HCT116 (cell line): ENCODE data around the gene TMEM178A. TPM values are rescaled to one million over a fixed set of nuclear protein-coding genes. Genes with fewer than 3 reads are reported as not detected.

Source experiments
- ATAC-seq: fragments of 200-7000 bp; cut with Tn5 transposase; 2 replicates; pipeline ENCODE4 v1.9.1; 2020; ENCODE audit warnings: mild to moderate bottlenecking, moderate library complexity
- BruUV-seq: library from RNA; stranded (reverse); fragments of 400-500 nt; replicated peaks from 2 replicates; lab custom pipeline; 2021; lab: Mats Ljungman, UMichigan
- CTCF ChIA-PET: fragments of 300-600 bp; sonication (Branson Sonifier 250); formaldehyde crosslinking; loops from one replicate; lab custom pipeline; 2021; ENCODE audit warnings: antibody characterized with exemption; lab: Charles Lee
- POLR2A ChIA-PET: fragments of 300-600, 350-600 bp; sonication (Branson Sonifier 250); formaldehyde crosslinking; loops from one replicate; lab custom pipeline; 2021; ENCODE audit warnings: antibody characterized with exemption; lab: Charles Lee
- RAD21 ChIA-PET, 2 experiments: fragments of 300-600 bp; sonication (Branson Sonifier 250); formaldehyde crosslinking; loops; one replicate each; lab custom pipeline; 2023; ENCODE audit warnings: low total read pairs in 2 of 2; ENCODE audit not compliant: uncharacterized antibody in 2 of 2, unreplicated experiment in 2 of 2, low non-redundant PET in 1 of 2; lab: Charles Lee
- DNase-seq: peaks from one replicate; pipeline ENCODE4 v3.0.0-alpha.2; 2010; ENCODE audit warnings: low read depth, low spot score
- H2AFZ ChIP-seq: fragments of 200-600 bp; shearing (Covaris generic), sonication (generic); 2 replicates; pipeline ENCODE4 v1.6.1; 2017; ENCODE audit warnings: low read depth, mixed run types, mixed read lengths, antibody characterized with exemption, low read length; ENCODE audit not compliant: poor library complexity, severe bottlenecking
- H3K27ac ChIP-seq: 2 replicates; pipeline ENCODE4 v1.5.1; 2012; ENCODE audit warnings: low read depth, low read length
- H3K27me3 ChIP-seq: fragments of 200-600 bp; sonication (generic); 2 replicates; pipeline ENCODE4 v1.6.1; 2016; ENCODE audit warnings: mixed run types, low read length, mixed read lengths; ENCODE audit not compliant: insufficient read depth
- H3K36me3 ChIP-seq, 2 experiments: fragments of 200-500 bp in 1 of 2; fragments of 200-600 bp in 1 of 2; sonication (Bioruptor generic) in 1 of 2; sonication (generic) in 1 of 2; 2 replicates each; pipeline versions ENCODE4 v1.5.1 to v1.6.1; 2014 to 2016; ENCODE audit warnings: low read length in 2 of 2, inconsistent platforms in 1 of 2, mixed read lengths in 1 of 2, mixed run types in 1 of 2; ENCODE audit not compliant: insufficient read depth in 2 of 2, control insufficient read depth in 1 of 2
- H3K4me1 ChIP-seq, 2 experiments: fragments of 200-600 bp in 1 of 2; sonication (generic) in 1 of 2; 2 replicates each; pipeline versions ENCODE4 v1.5.1 to v1.6.1; 2012 to 2017; ENCODE audit warnings: low read length in 2 of 2, inconsistent platforms in 1 of 2, mild to moderate bottlenecking in 1 of 2, mixed read lengths in 1 of 2, mixed run types in 1 of 2, moderate library complexity in 1 of 2; ENCODE audit not compliant: insufficient read depth in 2 of 2, control insufficient read depth in 1 of 2
- H3K4me2 ChIP-seq: fragments of 200-600 bp; sonication (generic); 2 replicates; pipeline ENCODE4 v1.6.1; 2017; ENCODE audit warnings: mixed run types, low read length, mixed read lengths
- H3K4me3 ChIP-seq, 2 experiments: fragments of 200-600 bp in 1 of 2; sonication (generic) in 1 of 2; replicated peaks in 1 of 2; 2 replicates each; pipeline ENCODE4 v1.5.1; 2011 to 2016; ENCODE audit warnings: low read length in 2 of 2, control low read depth in 1 of 2, low read depth in 1 of 2, mild to moderate bottlenecking in 1 of 2, mixed read lengths in 1 of 2, mixed run types in 1 of 2
- H3K79me2 ChIP-seq: fragments of 200-600 bp; sonication (generic); 2 replicates; pipeline ENCODE4 v1.6.1; 2017; ENCODE audit warnings: mild to moderate bottlenecking, mixed run types, low read length, moderate library complexity, mixed read lengths; ENCODE audit not compliant: insufficient read depth
- H3K9ac ChIP-seq: fragments of 200-600 bp; sonication (generic); 2 replicates; pipeline ENCODE4 v1.6.1; 2016; ENCODE audit warnings: low read length, mixed read lengths
- H3K9me2 ChIP-seq: fragments of 200-600 bp; sonication (generic), shearing (Covaris generic); 2 replicates; pipeline ENCODE4 v1.6.1; 2017; ENCODE audit warnings: mixed run types, mild to moderate bottlenecking, moderate library complexity; ENCODE audit not compliant: insufficient read depth
- H3K9me3 ChIP-seq, 2 experiments: fragments of 200-500 bp in 1 of 2; fragments of 200-600 bp in 1 of 2; sonication (Bioruptor generic) in 1 of 2; sonication (generic) in 1 of 2; 2 replicates each; pipeline ENCODE4 v1.6.1; 2014 to 2017; ENCODE audit warnings: low read length in 2 of 2, mixed read lengths in 2 of 2, inconsistent platforms in 1 of 2, low read depth in 1 of 2, mild to moderate bottlenecking in 1 of 2, mixed run types in 1 of 2, moderate library complexity in 1 of 2; ENCODE audit not compliant: control insufficient read depth in 1 of 2, insufficient read depth in 1 of 2
- H4K20me1 ChIP-seq: fragments of 200-600 bp; sonication (generic), shearing (Covaris generic); 2 replicates; pipeline ENCODE4 v1.6.1; 2017; ENCODE audit warnings: mixed run types, mild to moderate bottlenecking, moderate library complexity; ENCODE audit not compliant: insufficient read depth
- POLR2AphosphoS5 ChIP-seq: IDR thresholded peaks from 2 replicates; pipeline ENCODE4 v1.6.1; 2011; ENCODE audit warnings: mild to moderate bottlenecking, low read depth, low read length, moderate library complexity
- YY1 ChIP-seq: IDR thresholded peaks from 2 replicates; pipeline ENCODE4 v1.6.1; 2011; ENCODE audit warnings: low read length, low read depth, moderate library complexity, mild to moderate bottlenecking; ENCODE audit not compliant: insufficient replicate concordance; ENCODE audit errors: extremely low read depth
- ZNF274 ChIP-seq: fragments of 200-500 bp; sonication (Bioruptor generic); IDR thresholded peaks from 2 replicates; pipeline ENCODE4 v1.6.1; 2014; ENCODE audit warnings: mild to moderate bottlenecking, low read depth, low read length, inconsistent platforms
- intact Hi-C: fragments of 100-400 bp; cut with micrococcal nuclease; formaldehyde crosslinking; loops from 2 replicates; pipeline ENCODE4 v1.10.0; 2022
- total RNA-seq: library from RNA; stranded (reverse); gene quantifications from one replicate; pipeline ENCODE4 v1.2.1, GENCODE V29; 2021; ENCODE audit not compliant: unreplicated experiment

The TMEM178A gene
- total RNA-seq, 1 experiment from 2014 or later, result 1.3 TPM

- intact Hi-C loops, result no loop called here
- BruUV-seq, result no TSS peak
These were observed 39.9 kb downstream of the TMEM178A start for GRCh38 chr2:39705638-39706037.

GRCh38 chr2:39706312-39706711 lies 40.6 kb downstream of the TMEM178A start:
- H3K36me3 ChIP-seq, result no peaks in the 10 kb centered on the region
- no peaks in the 10 kb centered on the region for H4K20me1 ChIP-seq
- intact Hi-C loops, result no loop called here
- H3K4me1 ChIP-seq, result no peaks in the 10 kb centered on the region
- ChIA-PET POLR2A (no interaction called here), CTCF (no interaction called here), RAD21 (no interaction called here)
- no peak overlapping the region for H3K9ac ChIP-seq
- TF ChIP-seq ZNF274 (no peak), POLR2AphosphoS5 (no peak)
- H3K79me2 ChIP-seq, result no peaks in the 10 kb centered on the region
- H3K27ac ChIP-seq, result no peak overlapping the region
- no TSS peak for BruUV-seq
- DNase-seq, result no peak
- ATAC-seq, result no peak
- H2AFZ ChIP-seq, result no peak overlapping the region
- H3K9me3 ChIP-seq, result no peaks in the 10 kb centered on the region
- no peaks in the 10 kb centered on the region for H3K9me2 ChIP-seq
- H3K4me2 ChIP-seq, result no peak overlapping the region
- no peak overlapping the region for H3K4me3 ChIP-seq
- H3K27me3 ChIP-seq, result 0 out of 2 replicates have a peak, but pooled peaks cover 3% of the 10 kb centered on the region

More at GRCh38 chr2:39705638-39706037, 39.9 kb downstream of the TMEM178A start:
- Histone ChIP-seq H3K36me3 (no peaks in the 10 kb centered on the region), H3K9me3 (no peaks in the 10 kb centered on the region), H3K79me2 (no peaks in the 10 kb centered on the region), H3K9ac (no peak overlapping the region), H3K4me2 (no peak overlapping the region), H3K27me3 (0 out of 2 replicates have a peak, but pooled peaks cover 3% of the 10 kb centered on the region), H3K27ac (no peak overlapping the region), H2AFZ (no peak overlapping the region), H4K20me1 (no peaks in the 10 kb centered on the region), H3K4me3 (no peak overlapping the region), H3K9me2 (no peaks in the 10 kb centered on the region), H3K4me1 (no peaks in the 10 kb centered on the region)
- ChIA-PET CTCF (interaction anchor here (1.0 kb wide), 1 partner anchor 25 kb away, joined by 3 read pairs; no protein-coding TSS in a partner anchor), RAD21 (no interaction called here), POLR2A (no interaction called here)
- DNase-seq (no peak), ATAC-seq (no peak)
- TF ChIP-seq YY1, result no peak
